Upper lobe of right lung (tissue), 1 donor: ENCODE results near the gene COBL. TPM values are rescaled to one million over a fixed set of nuclear protein-coding genes. Genes with fewer than 3 reads are reported as not detected.

ENCODE experiments used
- ATAC-seq: fragments of 200-7000 bp; cut with Tn5 transposase; one replicate; pipeline ENCODE4 v1.9.1; 2020; ENCODE audit warnings: mild to moderate bottlenecking, moderate library complexity
- DNase-seq: peaks from one replicate; pipeline ENCODE4 v3.0.0-alpha.2; 2020
- H3K27ac ChIP-seq: fragments of 200-600 bp; one replicate; pipeline ENCODE4 v1.8.0; 2022
- H3K27me3 ChIP-seq: fragments of 200-600 bp; one replicate; pipeline ENCODE4 v1.8.0; 2022; ENCODE audit warnings: mild to moderate bottlenecking
- H3K36me3 ChIP-seq: fragments of 200-600 bp; one replicate; pipeline ENCODE4 v1.8.0; 2022
- H3K4me1 ChIP-seq: fragments of 200-600 bp; one replicate; pipeline ENCODE4 v1.8.0; 2022
- H3K4me3 ChIP-seq: fragments of 200-600 bp; one replicate; pipeline ENCODE4 v1.8.0; 2022; ENCODE audit warnings: mild to moderate bottlenecking
- H3K9me3 ChIP-seq: fragments of 200-600 bp; one replicate; pipeline ENCODE4 v1.8.0; 2022
- CTCF ChIP-seq: fragments of 200-600 bp; IDR thresholded peaks from one replicate; pipeline ENCODE4 v1.8.0; 2022; ENCODE audit warnings: antibody characterized with exemption
- intact Hi-C: fragments of 100-400 bp; cut with DNase I; formaldehyde crosslinking; loops from one replicate; pipeline ENCODE4 v1.11.0; 2022
- total RNA-seq: library from RNA; stranded (reverse); fragmentation: NEBNext Ultra II Directional; extraction: Animal tissue kit (Norgen Biotek cat#: 25700); gene quantifications from one replicate; pipeline ENCODE4 v1.2.1, GENCODE V29; 2021
- donor health status: DM: no; HTN: yes; CAD: no; lungs with severe emphysema.

The COBL gene
- total RNA-seq, 1 donor from 2014 or later, result 29.2 TPM

GRCh38 chr7:51349820-51350545 lies 33.4 kb upstream of the COBL start:
- DNase-seq (no peak), ATAC-seq (peak; percentile 51)
- no peaks in the 10 kb centered on the region for H3K36me3 ChIP-seq

DNA sequence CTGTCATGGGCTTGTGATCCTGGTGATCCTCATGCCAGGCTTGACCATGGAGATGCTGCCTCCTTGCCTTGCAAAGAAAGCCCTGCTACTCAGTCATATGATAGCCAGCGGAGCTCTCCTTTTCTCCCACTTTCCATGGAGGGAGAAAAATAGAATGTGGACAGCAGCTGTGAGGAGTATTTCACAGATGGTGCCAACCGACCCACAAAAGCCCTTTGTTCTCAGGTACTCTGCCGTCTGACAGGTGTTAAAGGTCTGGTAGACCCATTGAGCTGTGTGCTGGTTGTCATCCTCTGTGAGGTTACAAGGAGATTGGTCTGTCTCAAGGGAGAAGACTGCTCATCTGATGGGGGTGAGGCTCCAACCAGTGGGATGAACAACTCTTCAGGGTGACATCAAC lies 29.5 kb upstream of the COBL start:
- no peak for TF ChIP-seq CTCF
- no peak for ATAC-seq
- Histone ChIP-seq H3K36me3 (no peaks in the 10 kb centered on the region), H3K27ac (no peak overlapping the region), H3K4me3 (no peak overlapping the region), H3K4me1 (no peaks in the 10 kb centered on the region), H3K9me3 (no peaks in the 10 kb centered on the region), H3K27me3 (no peaks in the 10 kb centered on the region)
- intact Hi-C loops, result no loop called here
- DNase-seq, result no peak

More at GRCh38 chr7:51349820-51350545, 33.4 kb upstream of the COBL start:
- no peak for TF ChIP-seq CTCF
- no peak overlapping the region for H3K27ac ChIP-seq
- H3K27me3 ChIP-seq, result no peaks in the 10 kb centered on the region
- H3K4me3 ChIP-seq, result no peak overlapping the region
- H3K4me1 ChIP-seq, result no peaks in the 10 kb centered on the region
- intact Hi-C loops, result no loop called here
- no peaks in the 10 kb centered on the region for H3K9me3 ChIP-seq

DNA sequence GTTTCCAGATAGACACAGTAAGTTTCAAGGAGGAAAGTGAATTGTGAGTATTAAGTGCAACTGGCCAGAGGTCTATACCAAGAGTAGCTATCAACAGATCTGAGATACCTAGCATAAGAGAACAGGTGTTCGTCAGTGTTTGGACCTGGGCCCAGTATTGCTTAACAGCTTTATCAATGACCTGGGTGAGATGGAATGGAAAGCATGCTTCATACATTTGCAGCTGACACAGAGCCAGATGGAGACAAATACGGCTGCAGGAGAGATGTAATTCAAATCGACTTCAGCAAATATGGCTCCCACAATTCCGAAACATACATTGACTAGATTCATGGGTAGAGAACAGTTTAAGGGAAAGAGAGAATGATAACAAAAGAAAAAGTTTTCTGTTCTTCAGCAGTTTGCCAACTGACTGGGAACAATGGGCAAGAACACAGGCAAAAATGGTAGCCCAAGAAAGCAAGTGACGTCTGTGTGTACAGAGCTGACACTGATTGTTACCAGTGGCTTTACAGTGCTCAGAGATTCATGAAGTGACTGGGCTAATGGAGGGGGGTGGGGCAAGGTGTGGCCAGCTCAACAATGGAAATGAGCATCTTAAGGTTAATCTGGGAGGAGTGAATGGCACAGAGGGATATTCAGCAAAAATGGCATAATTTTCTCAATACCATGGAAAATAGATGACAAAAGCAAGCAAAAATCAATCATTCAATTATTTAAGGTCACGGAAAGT lies 28.0 kb upstream of the COBL start:
- Histone ChIP-seq H3K36me3 (no peaks in the 10 kb centered on the region), H3K4me3 (no peak overlapping the region), H3K27ac (no peak overlapping the region), H3K9me3 (no peaks in the 10 kb centered on the region), H3K27me3 (no peaks in the 10 kb centered on the region), H3K4me1 (no peaks in the 10 kb centered on the region)
- DNase-seq, result no peak
- ATAC-seq, result peak; percentile 56
- TF ChIP-seq CTCF, result no peak
- intact Hi-C loops, result no loop called here

GRCh38 chr7:51340936-51341335 lies 24.3 kb upstream of the COBL start:
- Histone ChIP-seq H3K9me3 (no peaks in the 10 kb centered on the region), H3K36me3 (no peaks in the 10 kb centered on the region), H3K4me1 (no peaks in the 10 kb centered on the region), H3K27ac (no peak overlapping the region), H3K4me3 (no peak overlapping the region), H3K27me3 (no peaks in the 10 kb centered on the region)
- no peak for TF ChIP-seq CTCF
- intact Hi-C loops, result no loop called here
- no peak for ATAC-seq
- no peak for DNase-seq

GRCh38 chr7:51340029-51340838 lies 23.6 kb upstream of the COBL start:
- no peaks in the 10 kb centered on the region for H3K36me3 ChIP-seq
- H3K27ac ChIP-seq, result no peak overlapping the region
- no peaks in the 10 kb centered on the region for H3K9me3 ChIP-seq
- H3K4me1 ChIP-seq, result no peaks in the 10 kb centered on the region
- intact Hi-C loops, result no loop called here
- no peaks in the 10 kb centered on the region for H3K27me3 ChIP-seq
- ATAC-seq (peak; percentile 84), DNase-seq (no peak)
- no peak for TF ChIP-seq CTCF
- no peak overlapping the region for H3K4me3 ChIP-seq
